Adrenal gland (tissue), 12 donors: ENCODE data around the gene GPC3. TPM values are rescaled to one million over a fixed set of nuclear protein-coding genes. Genes with fewer than 3 reads are reported as not detected.

ENCODE experiments used
- DNase-seq, 7 donors: peaks; one replicate each; pipeline ENCODE4 v3.0.0-alpha.2; 2019 to 2020
- H3K27ac ChIP-seq, 5 donors: fragments of 200-600 bp; sonication (generic) in 4 of 5; 1 replicate in 3 of 5; 2 replicates in 2 of 5; pipeline versions ENCODE4 v1.5.1 to v1.8.0; 2016 to 2020; ENCODE audit warnings: mild to moderate bottlenecking in 1 of 5
- H3K27me3 ChIP-seq: fragments of 200-600 bp; 2 replicates; pipeline ENCODE4 v1.8.0; 2021
- H3K36me3 ChIP-seq, 2 donors: fragments of 200-600 bp; replicated peaks in 1 of 2; 1 replicate in 1 of 2; 2 replicates in 1 of 2; pipeline versions ENCODE4 v1.5.1 to v1.8.0; 2018 to 2022
- H3K4me1 ChIP-seq, 2 donors: fragments of 200-600 bp; replicated peaks in 1 of 2; 1 replicate in 1 of 2; 2 replicates in 1 of 2; pipeline versions ENCODE4 v1.5.1 to v1.8.0; 2018 to 2021
- H3K4me3 ChIP-seq, 4 donors: fragments of 200-600 bp; sonication (generic) in 3 of 4; one replicate each; pipeline ENCODE4 v1.5.1; 2016 to 2018
- H3K9me3 ChIP-seq, 3 donors: fragments of 200-600 bp; sonication (generic) in 1 of 3; replicated peaks in 1 of 3; 1 replicate in 2 of 3; 2 replicates in 1 of 3; pipeline versions ENCODE4 v1.5.1 to v1.8.0; 2016 to 2021
- CTCF ChIP-seq, 6 experiments: fragments of 450-650 bp in 4 of 6; fragments of 200-600 bp in 2 of 6; sonication (generic) in 1 of 6; IDR thresholded peaks; 1 replicate in 5 of 6; 2 replicates in 1 of 6; pipeline versions ENCODE4 v1.5.1 to v1.8.0; 2016 to 2021; ENCODE audit warnings: antibody characterized with exemption in 6 of 6, mild to moderate bottlenecking in 2 of 6, moderate library complexity in 1 of 6
- POLR2A ChIP-seq, 2 donors: fragments of 450-650 bp; IDR thresholded peaks; one replicate each; pipeline ENCODE4 v1.6.1; 2017; ENCODE audit warnings: antibody characterized with exemption in 2 of 2, mild to moderate bottlenecking in 2 of 2, moderate library complexity in 1 of 2
- WGBS, 4 donors: extraction: QIAGEN DNeasy Blood & Tissue Kit in 2 of 4; methylation state at CpG; one replicate each; pipeline versions ENCODE4 v1.1.5 to v1.1.7; 2013 to 2017; 5-methylcytosine and 5-hydroxymethylcytosine counted together
- intact Hi-C, 2 donors: fragments of 100-400 bp; cut with DNase I; formaldehyde crosslinking; loops; one replicate each; pipeline versions ENCODE4 v1.14.1 to v1.15.0; 2022 to 2023
- polyA plus RNA-seq, 3 donors: library from polyadenylated mRNA; stranded (reverse); fragments of 200-250 nt in 2 of 3; fragments of 350-450 nt in 1 of 3; fragmentation: Illumina TruSeq in 1 of 3; extraction: RNeasy Lipid Tissue Mini Kit (QIAGEN cat#74804) in 1 of 3; gene quantifications; one replicate each; pipeline ENCODE4 v1.2.3, GENCODE V29; 2013 to 2014
- total RNA-seq, 9 donors: library from RNA; depleted of rRNA in 4 of 9; stranded (reverse); fragments of >200 nt in 4 of 9; fragments of 120-200 nt in 1 of 9; fragmentation: NEBNext Ultra II Directional in 1 of 9; extraction: Animal tissue kit (Norgen Biotek cat#: 25700) in 1 of 9; gene quantifications; one replicate each; pipeline versions ENCODE4 v1.1.0 to v1.2.4, GENCODE V29; 2013 to 2023
- donor health status: healthy with polysubstance abuse.
- donor health status: Bipolar disorder and iron deficiency.
- donor health status: DM: yes; HTN: yes; CAD: no.
- donor health status: DM: no; HTN: no; CAD: no.
- donor health status: DM: no; HTN: no; CAD: no.
- donor health status: DM: yes; HTN: yes; CAD: no.

Gene GPC3
- total and polyA plus RNA-seq, 12 donors, result 3.5 to 56.7 (median 20.9) TPM

- H3K9me3 ChIP-seq, result no peaks in the 10 kb centered on the region
- 75 to 96% (median 89%) methylated on average over 1 of the region's 1 CpG; no CpG with 5 or more reads in 1 of the 4 donors for WGBS, 4 donors
- no peak for DNase-seq
- H3K4me1 ChIP-seq, result no peaks in the 10 kb centered on the region
- H3K27ac ChIP-seq, result no peak overlapping the region
- H3K4me3 ChIP-seq, result no peak overlapping the region
- intact Hi-C loops, result no loop called here
- H3K27me3 ChIP-seq, result no peaks in the 10 kb centered on the region
- TF ChIP-seq POLR2A (IDR thresholded peaks at IDR 0.05) (no peak), CTCF (IDR thresholded peaks at IDR 0.05) (no peak)
- no peaks in the 10 kb centered on the region for H3K36me3 ChIP-seq
These were observed 470.9 kb downstream of the GPC3 start for GRCh38 chrX:133514486-133514885.

- no peak overlapping the region for H3K4me3 ChIP-seq
- H3K27me3 ChIP-seq, result no peaks in the 10 kb centered on the region
- no peak for TF ChIP-seq POLR2A (IDR thresholded peaks at IDR 0.05)
- no peaks in the 10 kb centered on the region for H3K4me1 ChIP-seq
- WGBS, 4 donors, result 80 to 88% (median 82%) methylated on average over 5 of the region's 5 CpGs
- no peaks in the 10 kb centered on the region for H3K36me3 ChIP-seq
- H3K9me3 ChIP-seq, result no peaks in the 10 kb centered on the region
- intact Hi-C loops, result no loop called here
- no peak overlapping the region for H3K27ac ChIP-seq
- no peak for DNase-seq
These were observed 472.3 kb downstream of the GPC3 start for GRCh38 chrX:133513123-133513522.

GRCh38 chrX:133511041-133511440, 474.4 kb downstream of the GPC3 start:
- no peaks in the 10 kb centered on the region for H3K36me3 ChIP-seq
- TF ChIP-seq CTCF (IDR thresholded peaks at IDR 0.05) (no peak), POLR2A (IDR thresholded peaks at IDR 0.05) (no peak)
- intact Hi-C loops, result no loop called here
- no peaks in the 10 kb centered on the region for H3K4me1 ChIP-seq
- WGBS, 4 donors, result 68 to 78% (median 71%) methylated on average over 3 of the region's 3 CpGs
- no peak overlapping the region for H3K4me3 ChIP-seq
- no peak for DNase-seq
- H3K9me3 ChIP-seq, result no peaks in the 10 kb centered on the region
- H3K27me3 ChIP-seq, result no peaks in the 10 kb centered on the region
- H3K27ac ChIP-seq, result no peak overlapping the region

GRCh38 chrX:133497356-133497755, 488.0 kb downstream of the GPC3 start:
- intact Hi-C loops, result no loop called here
- TF ChIP-seq POLR2A (IDR thresholded peaks at IDR 0.05), result no peak
- no peak for TF ChIP-seq CTCF (IDR thresholded peaks at IDR 0.05)
- DNase-seq, result no peak
- no peak overlapping the region for H3K27ac ChIP-seq
- H3K27me3 ChIP-seq, result peaks cover 9% of the 10 kb centered on the region
- H3K4me1 ChIP-seq, result no peaks in the 10 kb centered on the region
- H3K36me3 ChIP-seq, result no peaks in the 10 kb centered on the region
- no peaks in the 10 kb centered on the region for H3K9me3 ChIP-seq
- 63 to 76% (median 65%) methylated on average over 10 of the region's 10 CpGs for WGBS, 4 donors
- H3K4me3 ChIP-seq, result no peak overlapping the region
